Progenitor cell of endocrine pancreas (in vitro differentiated cells): ENCODE data around the gene RPL36AL. TPM values are rescaled to one million over a fixed set of nuclear protein-coding genes. Genes with fewer than 3 reads are reported as not detected.

ENCODE experiments used
- DNase-seq: peaks from one replicate; pipeline ENCODE4 v3.0.0; 2021; ENCODE audit warnings: low spot score; ENCODE audit not compliant: unreplicated experiment
- H3K27ac Mint-ChIP-seq: 2 replicates; pipeline ENCODE4 v1.8.0; 2021; ENCODE audit warnings: mild to moderate bottlenecking, moderate library complexity, mixed read lengths
- H3K27me3 Mint-ChIP-seq: 2 replicates; pipeline ENCODE4 v1.8.0; 2021; ENCODE audit warnings: mixed read lengths
- H3K36me3 Mint-ChIP-seq: 2 replicates; pipeline ENCODE4 v1.8.0; 2022; ENCODE audit warnings: mixed read lengths; ENCODE audit not compliant: insufficient read depth
- H3K4me1 Mint-ChIP-seq: 2 replicates; pipeline ENCODE4 v1.8.0; 2021; ENCODE audit warnings: low read depth, mixed read lengths
- H3K4me3 Mint-ChIP-seq: 2 replicates; pipeline ENCODE4 v1.8.0; 2021; ENCODE audit warnings: low read depth, mild to moderate bottlenecking, moderate library complexity, mixed read lengths
- H3K9me3 Mint-ChIP-seq: 2 replicates; pipeline ENCODE4 v1.8.0; 2021; ENCODE audit warnings: low read depth, mixed read lengths
- total RNA-seq: library from RNA; stranded (reverse); gene quantifications from 2 replicates; pipeline ENCODE4 v1.2.1, GENCODE V29; 2021
- TF ChIP-seq, protein P1 (sequence below): fragments of 200-600 bp; sonication (generic); IDR thresholded peaks from one replicate; pipeline ENCODE4 v1.5.0; 2021; ENCODE audit warnings: antibody characterized with exemption, mild to moderate bottlenecking; ENCODE audit not compliant: unreplicated experiment

Gene RPL36AL
- total RNA-seq, 1 donor from 2014 or later, result 157 TPM

GRCh38 chr14:49598485-49599300, 21.7 kb downstream of the RPL36AL start, which contains the start of gene LRR1:
LRR1 (plus strand) TSS chr14:49598940; CDS start chr14:49599021, 81 bp downstream.
- TF ChIP-seq, protein P1, sequence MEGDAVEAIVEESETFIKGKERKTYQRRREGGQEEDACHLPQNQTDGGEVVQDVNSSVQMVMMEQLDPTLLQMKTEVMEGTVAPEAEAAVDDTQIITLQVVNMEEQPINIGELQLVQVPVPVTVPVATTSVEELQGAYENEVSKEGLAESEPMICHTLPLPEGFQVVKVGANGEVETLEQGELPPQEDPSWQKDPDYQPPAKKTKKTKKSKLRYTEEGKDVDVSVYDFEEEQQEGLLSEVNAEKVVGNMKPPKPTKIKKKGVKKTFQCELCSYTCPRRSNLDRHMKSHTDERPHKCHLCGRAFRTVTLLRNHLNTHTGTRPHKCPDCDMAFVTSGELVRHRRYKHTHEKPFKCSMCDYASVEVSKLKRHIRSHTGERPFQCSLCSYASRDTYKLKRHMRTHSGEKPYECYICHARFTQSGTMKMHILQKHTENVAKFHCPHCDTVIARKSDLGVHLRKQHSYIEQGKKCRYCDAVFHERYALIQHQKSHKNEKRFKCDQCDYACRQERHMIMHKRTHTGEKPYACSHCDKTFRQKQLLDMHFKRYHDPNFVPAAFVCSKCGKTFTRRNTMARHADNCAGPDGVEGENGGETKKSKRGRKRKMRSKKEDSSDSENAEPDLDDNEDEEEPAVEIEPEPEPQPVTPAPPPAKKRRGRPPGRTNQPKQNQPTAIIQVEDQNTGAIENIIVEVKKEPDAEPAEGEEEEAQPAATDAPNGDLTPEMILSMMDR, result no peak
- H3K4me1 Mint-ChIP-seq, result peaks cover 33% of the 10 kb centered on the region
- H3K27me3 Mint-ChIP-seq, result no peaks in the 10 kb centered on the region
- H3K27ac Mint-ChIP-seq, result peak within 1 kb of the TSS; percentile 98
- no peaks in the 10 kb centered on the region for H3K36me3 Mint-ChIP-seq
- peak within 1 kb of the TSS; percentile 86 for H3K4me3 Mint-ChIP-seq
- no peaks in the 10 kb centered on the region for H3K9me3 Mint-ChIP-seq
- peak; percentile 83 for DNase-seq

GRCh38 chr14:49598189-49598484, 22.3 kb downstream of the RPL36AL start:
- Mint-ChIP-seq H3K9me3 (no peaks in the 10 kb centered on the region), H3K36me3 (no peaks in the 10 kb centered on the region), H3K4me1 (peaks cover 34% of the 10 kb centered on the region), H3K27ac (peak overlapping the region; percentile 98), H3K27me3 (no peaks in the 10 kb centered on the region), H3K4me3 (peak overlapping the region; percentile 86)
- DNase-seq, result no peak
- TF ChIP-seq, protein P1, result no peak

GRCh38 chr14:49594347-49595091, 25.9 kb downstream of the RPL36AL start:
- DNase-seq, result no peak
- Mint-ChIP-seq H3K27me3 (no peaks in the 10 kb centered on the region), H3K36me3 (no peaks in the 10 kb centered on the region), H3K27ac (peak overlapping the region; percentile 93), H3K4me3 (peak overlapping the region; percentile 22), H3K4me1 (peaks cover 28% of the 10 kb centered on the region), H3K9me3 (no peaks in the 10 kb centered on the region)
- TF ChIP-seq, protein P1, result no peak

GRCh38 chr14:49593016-49593415, 27.4 kb downstream of the RPL36AL start:
- no peak overlapping the region for H3K27ac Mint-ChIP-seq
- TF ChIP-seq, protein P1, result no peak
- no peak overlapping the region for H3K4me3 Mint-ChIP-seq

GRCh38 chr14:49589387-49589786, 31.0 kb downstream of the RPL36AL start:
- Mint-ChIP-seq H3K4me3 (no peak overlapping the region), H3K9me3 (no peaks in the 10 kb centered on the region), H3K27ac (no peak overlapping the region), H3K36me3 (peaks cover 2% of the 10 kb centered on the region), H3K4me1 (peaks cover 8% of the 10 kb centered on the region), H3K27me3 (no peaks in the 10 kb centered on the region)
- DNase-seq, result no peak
- TF ChIP-seq, protein P1, result no peak

More at GRCh38 chr14:49593016-49593415, 27.4 kb downstream of the RPL36AL start:
- H3K4me1 Mint-ChIP-seq, result peaks cover 25% of the 10 kb centered on the region
- no peaks in the 10 kb centered on the region for H3K36me3 Mint-ChIP-seq
- H3K9me3 Mint-ChIP-seq, result no peaks in the 10 kb centered on the region
- no peak for DNase-seq
- no peaks in the 10 kb centered on the region for H3K27me3 Mint-ChIP-seq
